ENCODE measurements around the gene CHD9.

DNA sequence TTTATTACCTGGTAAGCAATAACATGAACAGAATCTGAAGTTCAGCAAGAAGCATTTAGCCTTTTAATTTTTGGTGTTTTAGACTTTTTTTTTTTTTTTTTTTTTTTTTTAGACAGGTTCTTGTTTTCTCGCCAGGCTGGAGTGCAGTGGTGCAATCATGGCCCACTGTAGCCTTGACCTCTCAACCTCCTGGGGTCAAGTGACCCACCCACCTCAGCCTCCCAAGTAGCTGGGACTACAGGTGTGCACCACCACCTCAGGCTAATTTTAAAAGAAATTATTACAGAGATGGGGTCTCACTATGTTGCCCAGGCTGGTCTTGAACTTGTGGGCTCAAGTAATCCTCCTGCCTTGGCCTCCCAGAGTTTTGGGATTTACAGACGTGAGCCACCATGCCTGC lies 206.5 kb downstream of the CHD9 start:
- TF ChIP-seq, protein P1, sequence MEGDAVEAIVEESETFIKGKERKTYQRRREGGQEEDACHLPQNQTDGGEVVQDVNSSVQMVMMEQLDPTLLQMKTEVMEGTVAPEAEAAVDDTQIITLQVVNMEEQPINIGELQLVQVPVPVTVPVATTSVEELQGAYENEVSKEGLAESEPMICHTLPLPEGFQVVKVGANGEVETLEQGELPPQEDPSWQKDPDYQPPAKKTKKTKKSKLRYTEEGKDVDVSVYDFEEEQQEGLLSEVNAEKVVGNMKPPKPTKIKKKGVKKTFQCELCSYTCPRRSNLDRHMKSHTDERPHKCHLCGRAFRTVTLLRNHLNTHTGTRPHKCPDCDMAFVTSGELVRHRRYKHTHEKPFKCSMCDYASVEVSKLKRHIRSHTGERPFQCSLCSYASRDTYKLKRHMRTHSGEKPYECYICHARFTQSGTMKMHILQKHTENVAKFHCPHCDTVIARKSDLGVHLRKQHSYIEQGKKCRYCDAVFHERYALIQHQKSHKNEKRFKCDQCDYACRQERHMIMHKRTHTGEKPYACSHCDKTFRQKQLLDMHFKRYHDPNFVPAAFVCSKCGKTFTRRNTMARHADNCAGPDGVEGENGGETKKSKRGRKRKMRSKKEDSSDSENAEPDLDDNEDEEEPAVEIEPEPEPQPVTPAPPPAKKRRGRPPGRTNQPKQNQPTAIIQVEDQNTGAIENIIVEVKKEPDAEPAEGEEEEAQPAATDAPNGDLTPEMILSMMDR (tag by site-specific recombination; IDR thresholded peaks at IDR 0.05) = no peak
- TF ChIP-seq, protein P2, sequence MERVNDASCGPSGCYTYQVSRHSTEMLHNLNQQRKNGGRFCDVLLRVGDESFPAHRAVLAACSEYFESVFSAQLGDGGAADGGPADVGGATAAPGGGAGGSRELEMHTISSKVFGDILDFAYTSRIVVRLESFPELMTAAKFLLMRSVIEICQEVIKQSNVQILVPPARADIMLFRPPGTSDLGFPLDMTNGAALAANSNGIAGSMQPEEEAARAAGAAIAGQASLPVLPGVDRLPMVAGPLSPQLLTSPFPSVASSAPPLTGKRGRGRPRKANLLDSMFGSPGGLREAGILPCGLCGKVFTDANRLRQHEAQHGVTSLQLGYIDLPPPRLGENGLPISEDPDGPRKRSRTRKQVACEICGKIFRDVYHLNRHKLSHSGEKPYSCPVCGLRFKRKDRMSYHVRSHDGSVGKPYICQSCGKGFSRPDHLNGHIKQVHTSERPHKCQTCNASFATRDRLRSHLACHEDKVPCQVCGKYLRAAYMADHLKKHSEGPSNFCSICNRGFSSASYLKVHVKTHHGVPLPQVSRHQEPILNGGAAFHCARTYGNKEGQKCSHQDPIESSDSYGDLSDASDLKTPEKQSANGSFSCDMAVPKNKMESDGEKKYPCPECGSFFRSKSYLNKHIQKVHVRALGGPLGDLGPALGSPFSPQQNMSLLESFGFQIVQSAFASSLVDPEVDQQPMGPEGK (tag by site-specific recombination; IDR thresholded peaks at IDR 0.05) = no peak
- TF ChIP-seq ZNF114 (tag by site-specific recombination; IDR thresholded peaks at IDR 0.05) (no peak), PRDM1 (tag by site-specific recombination; IDR thresholded peaks at IDR 0.05) (no peak), ZNF311 (tag by site-specific recombination; IDR thresholded peaks at IDR 0.05; ENCODE audit: borderline replicate concordance) (no peak), ZNF530 (tag by site-specific recombination; IDR thresholded peaks at IDR 0.05; ENCODE audit: low read depth) (no peak), ZNF561 (tag by site-specific recombination; IDR thresholded peaks at IDR 0.05; ENCODE audit: borderline replicate concordance) (no peak), YY1 (tag by site-specific recombination; IDR thresholded peaks at IDR 0.05) (no peak), ZNF202 (tag by site-specific recombination; IDR thresholded peaks at IDR 0.05; ENCODE audit: borderline replicate concordance) (no peak)
- TF ChIP-seq, protein P3, sequence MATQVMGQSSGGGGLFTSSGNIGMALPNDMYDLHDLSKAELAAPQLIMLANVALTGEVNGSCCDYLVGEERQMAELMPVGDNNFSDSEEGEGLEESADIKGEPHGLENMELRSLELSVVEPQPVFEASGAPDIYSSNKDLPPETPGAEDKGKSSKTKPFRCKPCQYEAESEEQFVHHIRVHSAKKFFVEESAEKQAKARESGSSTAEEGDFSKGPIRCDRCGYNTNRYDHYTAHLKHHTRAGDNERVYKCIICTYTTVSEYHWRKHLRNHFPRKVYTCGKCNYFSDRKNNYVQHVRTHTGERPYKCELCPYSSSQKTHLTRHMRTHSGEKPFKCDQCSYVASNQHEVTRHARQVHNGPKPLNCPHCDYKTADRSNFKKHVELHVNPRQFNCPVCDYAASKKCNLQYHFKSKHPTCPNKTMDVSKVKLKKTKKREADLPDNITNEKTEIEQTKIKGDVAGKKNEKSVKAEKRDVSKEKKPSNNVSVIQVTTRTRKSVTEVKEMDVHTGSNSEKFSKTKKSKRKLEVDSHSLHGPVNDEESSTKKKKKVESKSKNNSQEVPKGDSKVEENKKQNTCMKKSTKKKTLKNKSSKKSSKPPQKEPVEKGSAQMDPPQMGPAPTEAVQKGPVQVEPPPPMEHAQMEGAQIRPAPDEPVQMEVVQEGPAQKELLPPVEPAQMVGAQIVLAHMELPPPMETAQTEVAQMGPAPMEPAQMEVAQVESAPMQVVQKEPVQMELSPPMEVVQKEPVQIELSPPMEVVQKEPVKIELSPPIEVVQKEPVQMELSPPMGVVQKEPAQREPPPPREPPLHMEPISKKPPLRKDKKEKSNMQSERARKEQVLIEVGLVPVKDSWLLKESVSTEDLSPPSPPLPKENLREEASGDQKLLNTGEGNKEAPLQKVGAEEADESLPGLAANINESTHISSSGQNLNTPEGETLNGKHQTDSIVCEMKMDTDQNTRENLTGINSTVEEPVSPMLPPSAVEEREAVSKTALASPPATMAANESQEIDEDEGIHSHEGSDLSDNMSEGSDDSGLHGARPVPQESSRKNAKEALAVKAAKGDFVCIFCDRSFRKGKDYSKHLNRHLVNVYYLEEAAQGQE (tag by site-specific recombination; IDR thresholded peaks at IDR 0.05) = no peak
- TF ChIP-seq, protein P4, sequence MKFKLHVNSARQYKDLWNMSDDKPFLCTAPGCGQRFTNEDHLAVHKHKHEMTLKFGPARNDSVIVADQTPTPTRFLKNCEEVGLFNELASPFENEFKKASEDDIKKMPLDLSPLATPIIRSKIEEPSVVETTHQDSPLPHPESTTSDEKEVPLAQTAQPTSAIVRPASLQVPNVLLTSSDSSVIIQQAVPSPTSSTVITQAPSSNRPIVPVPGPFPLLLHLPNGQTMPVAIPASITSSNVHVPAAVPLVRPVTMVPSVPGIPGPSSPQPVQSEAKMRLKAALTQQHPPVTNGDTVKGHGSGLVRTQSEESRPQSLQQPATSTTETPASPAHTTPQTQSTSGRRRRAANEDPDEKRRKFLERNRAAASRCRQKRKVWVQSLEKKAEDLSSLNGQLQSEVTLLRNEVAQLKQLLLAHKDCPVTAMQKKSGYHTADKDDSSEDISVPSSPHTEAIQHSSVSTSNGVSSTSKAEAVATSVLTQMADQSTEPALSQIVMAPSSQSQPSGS (tag by site-specific recombination; IDR thresholded peaks at IDR 0.05; ENCODE audit: low read depth) = no peak
- TF ChIP-seq, protein P5, sequence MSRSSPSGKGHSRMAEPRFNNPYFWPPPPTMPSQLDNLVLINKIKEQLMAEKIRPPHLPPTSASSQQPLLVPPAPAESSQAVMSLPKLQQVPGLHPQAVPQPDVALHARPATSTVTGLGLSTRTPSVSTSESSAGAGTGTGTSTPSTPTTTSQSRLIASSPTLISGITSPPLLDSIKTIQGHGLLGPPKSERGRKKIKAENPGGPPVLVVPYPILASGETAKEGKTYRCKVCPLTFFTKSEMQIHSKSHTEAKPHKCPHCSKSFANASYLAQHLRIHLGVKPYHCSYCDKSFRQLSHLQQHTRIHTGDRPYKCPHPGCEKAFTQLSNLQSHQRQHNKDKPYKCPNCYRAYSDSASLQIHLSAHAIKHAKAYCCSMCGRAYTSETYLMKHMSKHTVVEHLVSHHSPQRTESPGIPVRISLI (tag by site-specific recombination; IDR thresholded peaks at IDR 0.05) = no peak

Measured in HEK293 (cell line).